Measurements from ENCODE around the gene DNAH5.

DNAH5 gene

DNA sequence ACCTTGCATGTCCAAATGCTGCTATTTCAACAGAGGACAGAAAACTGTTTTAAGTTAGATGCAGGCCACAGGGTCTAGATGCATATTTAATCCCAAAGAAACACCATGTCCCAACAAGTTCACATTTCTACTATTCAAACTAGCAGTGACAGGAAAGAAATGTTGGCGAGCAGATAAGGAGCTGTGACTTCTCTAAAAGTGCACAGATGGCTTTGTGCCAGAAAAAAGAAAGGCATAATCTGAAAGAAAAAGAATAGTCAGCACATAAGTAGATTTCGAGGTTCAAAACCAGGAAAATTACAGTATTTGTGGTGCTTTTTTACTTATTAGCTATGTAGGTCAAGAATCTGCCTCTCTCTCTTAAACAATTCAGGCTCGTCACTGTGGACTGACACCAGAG lies 178.3 kb downstream of the DNAH5 start:
- no peak for TF ChIP-seq ZFX (IDR thresholded peaks at IDR 0.05)
- no peak for TF ChIP-seq CTCF (conservative IDR thresholded peaks at IDR 0.05)
- no peak overlapping the region for H3K27ac ChIP-seq

DNA sequence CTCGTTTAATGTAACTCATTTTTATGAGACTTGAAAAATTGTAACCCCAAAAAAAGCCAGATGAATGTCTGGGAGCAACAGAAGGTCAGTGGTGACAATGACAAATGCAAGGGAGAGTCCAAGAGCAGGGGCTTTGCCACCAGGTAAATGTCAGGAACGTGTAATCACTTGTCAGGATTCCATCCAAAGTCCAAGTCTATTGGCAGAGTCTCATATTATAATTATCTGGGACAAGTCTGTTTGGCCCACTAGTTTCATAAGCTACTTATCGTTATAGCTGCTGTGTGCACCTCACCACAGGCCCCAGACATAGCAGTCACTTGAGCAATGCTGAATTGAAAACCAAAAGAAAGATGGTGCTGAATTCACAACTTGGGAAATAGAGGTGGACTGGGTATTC lies 180.8 kb downstream of the DNAH5 start:
- no peak overlapping the region for H3K27ac ChIP-seq
- TF ChIP-seq CTCF (conservative IDR thresholded peaks at IDR 0.05): no peak
- no peak for TF ChIP-seq ZFX (IDR thresholded peaks at IDR 0.05)

GRCh38 chr5:13749766-13750165 lies 194.7 kb downstream of the DNAH5 start:
- H3K27ac ChIP-seq: no peak overlapping the region
- TF ChIP-seq ZFX (IDR thresholded peaks at IDR 0.05) (no peak), CTCF (conservative IDR thresholded peaks at IDR 0.05) (no peak)

- no peak for TF ChIP-seq ZFX (IDR thresholded peaks at IDR 0.05)
- no peak overlapping the region for H3K27ac ChIP-seq
Observed at GRCh38 chr5:13746026-13746425, 198.5 kb downstream of the DNAH5 start.

GRCh38 chr5:13745508-13745907 lies 199.0 kb downstream of the DNAH5 start:
- TF ChIP-seq CTCF (conservative IDR thresholded peaks at IDR 0.05) (no peak), ZFX (IDR thresholded peaks at IDR 0.05) (no peak)
- no peak overlapping the region for H3K27ac ChIP-seq

DNA sequence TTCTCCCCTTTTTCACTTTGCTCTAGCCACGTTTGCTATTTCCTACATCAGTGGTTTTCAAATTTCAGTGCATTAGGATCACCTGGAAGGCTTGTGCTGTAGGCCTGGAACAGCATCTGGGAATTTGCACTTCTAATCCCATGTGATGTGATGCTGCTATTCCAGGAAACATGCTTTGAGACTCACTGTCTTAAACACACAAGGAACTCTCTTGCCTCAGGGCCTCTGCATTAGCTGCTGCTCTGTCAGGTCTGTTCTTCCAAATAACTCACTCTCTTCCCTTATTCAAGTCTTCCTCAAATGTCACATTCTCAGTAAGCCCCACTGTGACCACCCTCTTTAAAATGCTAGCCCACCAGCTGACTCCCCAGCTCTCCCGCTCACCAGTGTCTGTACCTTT lies 204.0 kb downstream of the DNAH5 start:
- H3K27ac ChIP-seq: no peak overlapping the region; the same call in 1 of the 2 replicates
- no peak for TF ChIP-seq CTCF (conservative IDR thresholded peaks at IDR 0.05)
- no peak for TF ChIP-seq ZFX (IDR thresholded peaks at IDR 0.05)

DNA sequence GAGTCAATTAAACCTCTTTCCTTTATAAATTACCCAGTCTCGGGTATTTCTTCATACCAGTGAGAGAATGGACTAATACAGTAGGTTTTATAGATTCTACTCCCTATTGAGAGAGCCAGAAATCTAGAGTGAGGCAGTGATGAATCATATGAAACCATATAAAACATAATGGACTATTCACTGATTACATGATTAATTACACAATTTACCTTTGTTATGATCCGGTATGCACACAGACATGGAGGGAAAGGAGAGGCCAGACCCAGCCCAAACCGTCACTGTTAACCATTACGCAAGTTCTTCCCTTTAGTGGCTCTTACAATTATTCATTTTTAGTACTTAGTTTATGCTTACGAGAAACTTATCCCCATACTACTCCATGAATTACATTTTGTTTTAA lies 205.0 kb downstream of the DNAH5 start:
- H3K27ac ChIP-seq: no peak overlapping the region
- TF ChIP-seq CTCF (conservative IDR thresholded peaks at IDR 0.05) (no peak), ZFX (IDR thresholded peaks at IDR 0.05) (no peak)

DNA sequence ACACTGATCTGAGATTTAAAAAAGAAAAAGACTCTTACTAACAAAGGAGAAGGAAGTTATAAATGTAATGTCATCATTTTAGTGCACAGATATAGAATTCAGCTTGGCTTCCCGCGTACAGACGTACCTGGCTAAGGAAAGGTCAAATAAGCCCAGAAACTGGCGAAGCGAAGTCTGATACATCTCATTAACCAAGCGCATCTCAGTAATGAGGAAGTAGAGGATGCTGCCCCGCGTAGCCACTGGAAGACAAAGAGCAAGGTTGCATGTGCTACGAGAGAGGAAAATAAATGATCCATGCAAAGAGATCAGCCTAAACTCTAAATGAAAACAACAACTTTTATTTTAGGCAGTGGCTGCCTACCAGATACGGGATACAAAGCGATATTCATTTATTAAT lies 208.8 kb downstream of the DNAH5 start:
- TF ChIP-seq ZFX (IDR thresholded peaks at IDR 0.05): no peak
- TF ChIP-seq CTCF (conservative IDR thresholded peaks at IDR 0.05): no peak
- no peak overlapping the region for H3K27ac ChIP-seq

All from C4-2B (cell line).